DND-41 (cell line): ENCODE measurements around the gene REELD1.

Source experiments
- ATAC-seq: fragments of 200-7000 bp; cut with Tn5 transposase; 3 replicates; pipeline ENCODE4 v1.9.1; 2021; ENCODE audit warnings: low read depth; ENCODE audit not compliant: insufficient read depth
- DNase-seq: peaks from one replicate; pipeline ENCODE4 v3.0.0-alpha.2; 2020
- H2AFZ ChIP-seq: 2 replicates; pipeline ENCODE4 v1.6.0; 2012; ENCODE audit warnings: low read depth, low read length
- H3K27ac ChIP-seq: 2 replicates; pipeline ENCODE4 v1.5.1; 2012; ENCODE audit warnings: low read length, inconsistent platforms
- H3K27me3 ChIP-seq: fragments of 200-600 bp; sonication (generic); 2 replicates; pipeline ENCODE4 v1.6.0; 2012; ENCODE audit warnings: low read length, mild to moderate bottlenecking, inconsistent platforms; ENCODE audit not compliant: insufficient read depth, poor library complexity
- H3K36me3 ChIP-seq: 2 replicates; pipeline ENCODE4 v1.5.1; 2012; ENCODE audit warnings: low read length, inconsistent platforms; ENCODE audit not compliant: insufficient read depth
- H3K4me1 ChIP-seq: 2 replicates; pipeline ENCODE4 v1.5.1; 2012; ENCODE audit warnings: mild to moderate bottlenecking, low read length; ENCODE audit not compliant: insufficient read depth
- H3K4me2 ChIP-seq: 2 replicates; pipeline ENCODE4 v1.6.0; 2012; ENCODE audit warnings: mild to moderate bottlenecking, moderate library complexity, low read length, inconsistent platforms; ENCODE audit not compliant: insufficient read depth
- H3K4me3 ChIP-seq, 2 experiments: fragments of 200-600 bp in 1 of 2; shearing (Covaris generic) in 1 of 2; 2 replicates each; pipeline ENCODE4 v1.5.1; 2012 to 2016; ENCODE audit warnings: inconsistent platforms in 2 of 2, low read length in 2 of 2, mild to moderate bottlenecking in 2 of 2, low read depth in 1 of 2, moderate library complexity in 1 of 2
- H3K79me2 ChIP-seq: 2 replicates; pipeline ENCODE4 v1.6.0; 2012; ENCODE audit warnings: low read length, inconsistent platforms; ENCODE audit not compliant: insufficient read depth
- H3K9ac ChIP-seq: 2 replicates; pipeline ENCODE4 v1.6.0; 2012; ENCODE audit warnings: low read depth, mild to moderate bottlenecking, inconsistent platforms, low read length, moderate library complexity
- H3K9me3 ChIP-seq: 2 replicates; pipeline ENCODE4 v1.5.1; 2012; ENCODE audit warnings: low read length, moderate library complexity, mild to moderate bottlenecking, inconsistent platforms; ENCODE audit not compliant: insufficient read depth, severe bottlenecking
- H4K20me1 ChIP-seq: 2 replicates; pipeline ENCODE4 v1.6.0; 2012; ENCODE audit warnings: low read length; ENCODE audit not compliant: insufficient read depth
- CTCF ChIP-seq: IDR thresholded peaks from 2 replicates; pipeline ENCODE4 v1.5.1; 2012; ENCODE audit warnings: borderline replicate concordance, low read length, moderate library complexity, mild to moderate bottlenecking; ENCODE audit not compliant: poor library complexity, severe bottlenecking; ENCODE audit errors: extremely low read depth
- EZH2 ChIP-seq: IDR thresholded peaks from 3 replicates; pipeline ENCODE4 v1.6.1; 2012; ENCODE audit warnings: borderline replicate concordance, low read depth, mild to moderate bottlenecking, moderate library complexity, low read length, inconsistent platforms; ENCODE audit not compliant: severe bottlenecking

The REELD1 gene

DNA sequence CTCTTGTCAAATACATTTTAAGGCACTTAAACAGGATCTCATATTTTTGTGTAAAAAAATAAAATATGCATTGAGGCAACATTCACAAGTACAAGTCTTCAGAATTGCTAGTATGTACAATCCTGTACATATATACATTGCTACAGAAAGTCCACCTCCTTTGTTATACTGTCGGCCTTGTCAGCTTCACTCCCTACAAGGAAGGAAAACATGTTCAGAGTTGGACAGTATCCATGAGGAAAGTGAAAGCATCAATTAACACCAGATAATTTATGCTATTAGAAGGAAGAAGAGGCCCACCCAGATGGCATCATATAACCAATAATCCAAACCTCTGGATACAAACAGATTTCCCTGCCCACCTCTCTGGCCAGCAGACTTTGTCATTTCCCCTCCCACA is 42.0 kb downstream of the REELD1 start:
- Histone ChIP-seq H3K4me3 (no peak overlapping the region), H2AFZ (no peak overlapping the region), H3K4me2 (no peak overlapping the region), H3K4me1 (no peaks in the 10 kb centered on the region), H3K79me2 (no peaks in the 10 kb centered on the region), H3K9me3 (no peaks in the 10 kb centered on the region), H3K27ac (no peak overlapping the region), H4K20me1 (no peaks in the 10 kb centered on the region), H3K36me3 (peaks cover 6% of the 10 kb centered on the region), H3K9ac (no peak overlapping the region), H3K27me3 (no peaks in the 10 kb centered on the region)
- DNase-seq (no peak), ATAC-seq (no peak)
- no peak for TF ChIP-seq CTCF
- TF ChIP-seq EZH2: no peak

DNA sequence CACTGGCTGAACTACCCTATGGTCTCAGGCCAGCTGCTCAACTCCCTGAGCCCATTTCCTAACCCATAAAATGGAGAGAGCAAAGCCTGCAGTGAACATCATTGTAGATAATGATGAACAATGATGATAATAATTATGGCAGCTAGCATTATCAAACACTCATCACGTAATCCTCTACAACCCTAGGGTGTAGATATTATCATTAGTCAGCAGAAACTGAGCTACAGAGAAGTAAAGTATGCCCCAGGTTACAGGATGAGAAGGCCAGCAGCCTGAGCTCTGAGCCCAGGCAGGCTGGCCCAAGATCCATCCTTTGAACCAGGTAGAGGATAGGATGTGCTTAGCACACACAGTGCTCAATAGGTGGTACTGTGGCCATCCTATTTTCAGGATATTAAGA is 43.2 kb downstream of the REELD1 start:
- no peak for DNase-seq
- TF ChIP-seq EZH2 (no peak), CTCF (no peak)
- no peak overlapping the region for H2AFZ ChIP-seq
- no peaks in the 10 kb centered on the region for H4K20me1 ChIP-seq
- no peak overlapping the region for H3K4me2 ChIP-seq
- H3K79me2 ChIP-seq: no peaks in the 10 kb centered on the region
- peaks cover 6% of the 10 kb centered on the region for H3K36me3 ChIP-seq
- H3K9ac ChIP-seq: no peak overlapping the region
- no peaks in the 10 kb centered on the region for H3K4me1 ChIP-seq
- ATAC-seq: no peak
- no peak overlapping the region for H3K4me3 ChIP-seq
- no peak overlapping the region for H3K27ac ChIP-seq
- H3K27me3 ChIP-seq: no peaks in the 10 kb centered on the region
- H3K9me3 ChIP-seq: no peaks in the 10 kb centered on the region

- Histone ChIP-seq H3K4me1 (no peaks in the 10 kb centered on the region), H3K36me3 (peaks cover 6% of the 10 kb centered on the region), H3K27ac (no peak overlapping the region), H2AFZ (no peak overlapping the region), H4K20me1 (no peaks in the 10 kb centered on the region), H3K9me3 (no peaks in the 10 kb centered on the region), H3K79me2 (no peaks in the 10 kb centered on the region), H3K27me3 (no peaks in the 10 kb centered on the region), H3K4me3 (no peak overlapping the region), H3K9ac (no peak overlapping the region), H3K4me2 (no peak overlapping the region)
- TF ChIP-seq CTCF (no peak), EZH2 (no peak)
- DNase-seq (no peak), ATAC-seq (no peak)
These were observed 46.2 kb downstream of the REELD1 start for GRCh38 chr4:146260521-146260920.

DNA sequence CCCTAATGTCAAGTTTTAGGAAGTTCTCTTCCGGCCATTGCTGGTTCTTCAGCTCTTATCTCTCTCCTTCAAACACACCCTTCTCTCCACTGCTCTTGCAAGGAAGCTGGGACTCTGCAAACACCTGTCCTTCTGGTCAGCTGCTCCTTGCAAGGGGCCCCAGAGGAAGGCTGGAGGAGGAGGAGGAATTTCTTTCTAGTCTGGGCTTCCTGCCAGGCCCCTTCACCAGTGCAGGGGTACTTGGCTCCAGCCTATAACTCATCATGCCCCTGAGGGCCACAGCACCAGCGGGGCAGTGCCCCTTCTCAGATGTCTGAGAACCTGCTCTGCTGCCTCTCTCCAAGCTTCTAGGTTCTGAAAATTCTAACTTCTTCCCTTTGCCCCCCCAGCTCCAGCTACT is 46.7 kb downstream of the REELD1 start:
- H3K79me2 ChIP-seq: no peaks in the 10 kb centered on the region
- no peak overlapping the region for H2AFZ ChIP-seq
- H3K9ac ChIP-seq: no peak overlapping the region
- ATAC-seq: no peak
- no peak overlapping the region for H3K4me2 ChIP-seq
- H3K4me1 ChIP-seq: no peaks in the 10 kb centered on the region
- no peaks in the 10 kb centered on the region for H4K20me1 ChIP-seq
- no peak for DNase-seq
- H3K4me3 ChIP-seq: no peak overlapping the region
- TF ChIP-seq EZH2 (no peak), CTCF (no peak)
- peaks cover 6% of the 10 kb centered on the region for H3K36me3 ChIP-seq
- no peaks in the 10 kb centered on the region for H3K9me3 ChIP-seq
- H3K27me3 ChIP-seq: no peaks in the 10 kb centered on the region
- no peak overlapping the region for H3K27ac ChIP-seq
